Skeletal muscle satellite cell (primary cell): ENCODE results near the gene IL32.
"Not testable (repeated sequence)": the region's sequence is repeated elsewhere in the genome, so short reads cannot be mapped to it uniquely, and the experiment has no call there.

Source experiments
- H3K27me3 ChIP-seq: 2 replicates; pipeline ENCODE4 v1.7.0; 2013; ENCODE audit warnings: low read length; ENCODE audit not compliant: control insufficient read depth, insufficient read depth
- H3K36me3 ChIP-seq: 2 replicates; pipeline ENCODE4 v1.7.0; 2013; ENCODE audit warnings: mild to moderate bottlenecking, control low read depth, low read length; ENCODE audit not compliant: insufficient read depth
- H3K4me1 ChIP-seq: 2 replicates; pipeline ENCODE4 v1.7.0; 2013; ENCODE audit warnings: low read length; ENCODE audit not compliant: control insufficient read depth, insufficient read depth
- H3K4me2 ChIP-seq: 2 replicates; pipeline ENCODE4 v1.7.0; 2013; ENCODE audit warnings: mild to moderate bottlenecking, low read length
- H3K4me3 ChIP-seq: 2 replicates; pipeline ENCODE4 v1.7.0; 2013; ENCODE audit warnings: low read length
- H3K9ac ChIP-seq: 2 replicates; pipeline ENCODE4 v1.7.0; 2013; ENCODE audit warnings: mild to moderate bottlenecking, low read depth, low read length, moderate library complexity
- H3K9me3 ChIP-seq: replicated peaks from 2 replicates; pipeline ENCODE4 v1.7.0; 2013; ENCODE audit warnings: mild to moderate bottlenecking, control low read depth, low read length

The IL32 gene

DNA sequence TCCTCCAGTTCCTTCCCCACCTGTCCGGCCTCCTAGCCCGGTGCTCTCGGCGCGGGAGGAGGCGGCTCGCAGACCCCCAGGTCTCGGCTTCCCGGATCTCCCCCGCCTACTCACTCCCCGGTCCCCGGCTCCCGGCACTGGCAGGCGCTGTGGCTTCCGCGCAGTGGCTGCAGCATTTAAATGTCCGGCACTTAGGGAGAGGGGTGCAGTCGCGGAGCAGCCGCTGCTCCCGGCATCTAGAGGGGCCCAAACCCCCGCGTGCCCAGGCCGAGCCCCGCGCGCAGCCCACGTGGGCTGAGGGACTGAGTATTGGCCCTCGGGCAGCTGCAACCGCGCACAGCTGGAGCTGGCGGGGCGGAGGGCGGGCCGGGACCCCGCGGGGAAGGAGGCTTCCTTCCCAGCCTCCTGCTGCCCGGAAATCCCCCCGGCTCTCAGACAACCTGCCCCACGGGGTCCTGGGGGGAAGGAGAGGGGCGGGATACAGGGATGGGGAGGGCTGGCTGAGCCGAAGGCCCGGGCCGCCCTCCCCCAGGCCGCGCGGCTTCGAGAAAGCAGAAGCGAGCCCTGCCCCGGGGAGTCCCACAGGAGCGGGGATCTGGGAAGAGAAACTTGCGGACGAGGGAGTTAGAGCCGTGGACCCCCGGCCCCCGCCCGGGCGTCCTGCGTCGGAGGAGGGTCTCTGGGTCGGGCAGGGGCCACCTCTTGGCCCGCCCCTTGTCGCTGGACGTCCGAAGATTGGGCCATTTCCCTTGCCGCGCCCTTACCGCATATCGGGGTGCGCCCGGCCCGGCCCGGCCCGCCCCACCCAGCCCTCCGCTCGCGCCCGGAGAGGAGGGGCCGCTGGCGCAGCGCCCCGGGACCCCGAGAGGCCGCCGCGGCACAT lies 19.4 kb upstream of the IL32 start, which contains the start of gene MMP25:
Gene MMP25, plus strand, starts transcription at position 804 of the 883 bp plus-strand sequence. CDS start 357 bp downstream, outside the sequence.
- Histone ChIP-seq H3K27me3 (peaks cover 64% of the 10 kb centered on the region), H3K4me2 (peak within 1 kb of the TSS; percentile 88), H3K36me3 (no peaks in the 10 kb centered on the region), H3K9ac (peak within 1 kb of the TSS; percentile 38), H3K9me3 (no peaks in the 10 kb centered on the region), H3K4me3 (peak within 1 kb of the TSS; percentile 66), H3K4me1 (peaks cover 13% of the 10 kb centered on the region)

DNA sequence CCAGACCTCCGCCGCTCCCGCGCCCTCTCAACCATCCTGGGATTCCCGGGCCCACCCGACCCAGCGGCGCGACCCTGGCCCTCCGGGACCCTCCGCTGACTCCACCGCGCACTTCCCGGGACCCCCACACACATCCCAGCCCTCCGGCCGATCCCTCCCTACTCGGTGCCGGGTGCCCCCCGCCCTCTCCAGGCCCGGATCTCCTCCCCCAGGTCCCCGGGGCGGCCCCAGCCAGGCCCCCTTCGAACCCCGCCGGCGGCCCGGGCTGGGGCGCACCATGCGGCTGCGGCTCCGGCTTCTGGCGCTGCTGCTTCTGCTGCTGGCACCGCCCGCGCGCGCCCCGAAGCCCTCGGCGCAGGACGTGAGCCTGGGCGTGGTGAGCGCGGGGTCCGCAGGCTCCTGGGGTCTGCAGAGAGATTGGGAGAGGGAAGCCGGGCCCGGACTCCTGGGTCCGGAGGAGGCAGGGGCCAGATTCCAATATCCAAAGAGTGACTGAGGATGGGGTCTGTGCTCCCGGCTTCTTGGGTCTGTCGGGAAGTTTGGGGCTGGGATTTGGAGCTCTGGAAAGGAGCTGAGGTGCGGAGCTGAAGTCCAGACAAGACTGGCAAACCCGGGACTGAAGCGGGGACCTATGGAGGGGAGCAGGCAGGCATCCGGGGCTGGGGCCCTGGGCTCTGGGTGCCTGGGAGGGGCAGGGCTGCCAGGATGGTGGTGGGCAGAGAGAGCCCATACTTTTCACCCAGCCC lies 18.6 kb upstream of the IL32 start:
- Histone ChIP-seq H3K4me3 (no peak overlapping the region), H3K9ac (no peak overlapping the region), H3K27me3 (peaks cover 69% of the 10 kb centered on the region)

DNA sequence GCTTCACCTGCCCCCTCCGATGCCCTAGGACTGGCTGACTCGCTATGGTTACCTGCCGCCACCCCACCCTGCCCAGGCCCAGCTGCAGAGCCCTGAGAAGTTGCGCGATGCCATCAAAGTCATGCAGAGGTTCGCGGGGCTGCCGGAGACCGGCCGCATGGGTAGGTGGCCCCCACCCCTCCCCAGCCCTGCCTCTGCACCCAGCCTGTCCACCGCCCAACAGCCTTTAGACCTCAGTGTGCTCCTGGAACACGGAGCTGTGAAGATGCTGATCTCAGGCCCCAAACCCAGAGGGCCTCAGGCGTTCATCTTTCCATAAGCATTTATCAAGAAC lies 18.1 kb upstream of the IL32 start:
- Histone ChIP-seq H3K4me1 (peaks cover 13% of the 10 kb centered on the region), H3K36me3 (no peaks in the 10 kb centered on the region), H3K4me3 (no peak overlapping the region), H3K9ac (no peak overlapping the region), H3K27me3 (peaks cover 69% of the 10 kb centered on the region), H3K4me2 (no peak overlapping the region), H3K9me3 (no peaks in the 10 kb centered on the region)

More for the DNA sequence above, 18.6 kb upstream of the IL32 start:
- peaks cover 13% of the 10 kb centered on the region for H3K4me1 ChIP-seq
- H3K4me2 ChIP-seq: peak overlapping the region; percentile 88
- H3K9me3 ChIP-seq: no peaks in the 10 kb centered on the region
- no peaks in the 10 kb centered on the region for H3K36me3 ChIP-seq

DNA sequence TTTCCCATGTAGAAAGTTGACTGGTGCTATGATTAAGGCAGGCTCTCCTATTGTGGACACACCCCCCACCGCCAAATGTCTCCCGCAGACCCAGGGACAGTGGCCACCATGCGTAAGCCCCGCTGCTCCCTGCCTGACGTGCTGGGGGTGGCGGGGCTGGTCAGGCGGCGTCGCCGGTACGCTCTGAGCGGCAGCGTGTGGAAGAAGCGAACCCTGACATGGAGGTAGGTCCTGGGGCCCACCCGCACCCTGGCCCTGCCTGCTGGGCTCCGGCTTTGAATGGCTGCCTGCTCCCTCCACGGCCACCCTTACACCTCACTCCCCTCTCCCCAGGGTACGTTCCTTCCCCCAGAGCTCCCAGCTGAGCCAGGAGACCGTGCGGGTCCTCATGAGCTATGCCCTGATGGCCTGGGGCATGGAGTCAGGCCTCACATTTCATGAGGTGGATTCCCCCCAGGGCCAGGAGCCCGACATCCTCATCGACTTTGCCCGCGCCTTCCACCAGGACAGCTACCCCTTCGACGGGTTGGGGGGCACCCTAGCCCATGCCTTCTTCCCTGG lies 15.4 kb upstream of the IL32 start:
- Histone ChIP-seq H3K9ac (no peak overlapping the region), H3K4me1 (peaks cover 13% of the 10 kb centered on the region), H3K4me3 (no peak overlapping the region)

DNA sequence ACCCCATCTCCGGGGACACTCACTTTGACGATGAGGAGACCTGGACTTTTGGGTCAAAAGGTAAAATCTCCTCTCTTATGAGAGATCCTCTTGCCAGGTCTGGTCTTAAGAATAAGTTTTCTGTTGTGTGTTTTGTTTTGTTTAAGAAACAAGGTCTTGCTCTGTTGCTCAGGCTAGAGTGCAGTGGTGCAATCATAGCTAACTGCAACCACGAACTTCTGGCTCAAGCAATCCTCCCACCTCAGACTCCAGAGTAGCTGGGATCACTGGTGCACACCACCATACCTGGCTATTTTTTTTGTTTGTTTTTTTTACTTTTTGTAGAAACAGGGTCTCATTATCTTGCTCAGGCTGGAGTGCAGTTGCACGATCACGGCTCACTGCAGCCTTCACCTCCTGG lies 15.0 kb upstream of the IL32 start:
- H3K9me3 ChIP-seq: no peaks in the 10 kb centered on the region
- no peak overlapping the region for H3K9ac ChIP-seq
- H3K4me1 ChIP-seq: peaks cover 10% of the 10 kb centered on the region
- H3K4me3 ChIP-seq: no peak overlapping the region
- H3K36me3 ChIP-seq: no peaks in the 10 kb centered on the region
- no peak overlapping the region for H3K4me2 ChIP-seq
- H3K27me3 ChIP-seq: peaks cover 53% of the 10 kb centered on the region

More for the DNA sequence above, 15.4 kb upstream of the IL32 start:
- Histone ChIP-seq H3K4me2 (no peak overlapping the region), H3K36me3 (no peaks in the 10 kb centered on the region), H3K27me3 (peaks cover 57% of the 10 kb centered on the region), H3K9me3 (no peaks in the 10 kb centered on the region)

DNA sequence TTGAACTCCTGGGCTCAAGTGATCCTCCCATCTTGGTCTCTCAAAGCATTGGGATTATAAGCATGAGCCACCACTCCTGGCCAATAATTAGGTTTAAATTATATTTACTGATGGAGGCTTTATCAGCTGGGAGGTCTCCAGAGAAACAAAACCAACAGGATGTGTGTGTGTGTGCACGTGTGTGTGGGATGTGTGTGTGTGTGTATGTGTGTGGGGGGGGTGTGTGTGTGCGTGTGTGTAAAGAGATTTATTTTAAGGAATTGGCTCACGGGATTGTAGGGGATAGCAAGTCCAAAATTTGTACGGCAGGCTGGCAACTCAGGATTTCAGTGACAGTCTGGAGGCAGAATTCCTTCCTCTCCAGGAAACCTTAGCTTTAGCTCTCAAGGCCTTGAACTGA lies 14.4 kb upstream of the IL32 start:
- no peaks in the 10 kb centered on the region for H3K36me3 ChIP-seq
- H3K9me3 ChIP-seq: no peaks in the 10 kb centered on the region
- no peak overlapping the region for H3K9ac ChIP-seq
- H3K4me2 ChIP-seq: no peak overlapping the region
- H3K4me3 ChIP-seq: no peak overlapping the region
- H3K27me3 ChIP-seq: peaks cover 49% of the 10 kb centered on the region
- peaks cover 5% of the 10 kb centered on the region for H3K4me1 ChIP-seq

DNA sequence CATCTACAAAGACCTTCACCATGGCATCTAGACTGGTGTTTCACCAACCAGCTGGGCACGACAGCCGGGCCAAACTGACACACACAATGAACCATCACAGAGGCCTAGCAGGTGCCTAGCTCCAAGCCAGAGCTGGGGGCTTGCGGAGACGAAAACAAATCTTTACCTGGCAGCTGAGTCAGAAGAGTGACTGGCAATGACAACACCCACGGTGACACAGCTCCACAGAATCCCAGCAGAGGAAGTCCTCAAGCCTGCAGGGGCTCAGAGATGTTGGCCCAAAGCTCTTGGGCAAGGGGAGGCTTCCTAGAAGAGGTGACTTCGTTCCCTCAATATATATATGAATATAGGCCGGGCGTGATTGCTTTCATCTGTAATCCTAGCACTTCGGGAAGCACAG lies 13.9 kb upstream of the IL32 start:
- Histone ChIP-seq H3K36me3 (no peaks in the 10 kb centered on the region), H3K4me2 (no peak overlapping the region), H3K4me1 (peaks cover 2% of the 10 kb centered on the region), H3K9ac (no peak overlapping the region), H3K9me3 (no peaks in the 10 kb centered on the region), H3K4me3 (no peak overlapping the region), H3K27me3 (peaks cover 45% of the 10 kb centered on the region)

DNA sequence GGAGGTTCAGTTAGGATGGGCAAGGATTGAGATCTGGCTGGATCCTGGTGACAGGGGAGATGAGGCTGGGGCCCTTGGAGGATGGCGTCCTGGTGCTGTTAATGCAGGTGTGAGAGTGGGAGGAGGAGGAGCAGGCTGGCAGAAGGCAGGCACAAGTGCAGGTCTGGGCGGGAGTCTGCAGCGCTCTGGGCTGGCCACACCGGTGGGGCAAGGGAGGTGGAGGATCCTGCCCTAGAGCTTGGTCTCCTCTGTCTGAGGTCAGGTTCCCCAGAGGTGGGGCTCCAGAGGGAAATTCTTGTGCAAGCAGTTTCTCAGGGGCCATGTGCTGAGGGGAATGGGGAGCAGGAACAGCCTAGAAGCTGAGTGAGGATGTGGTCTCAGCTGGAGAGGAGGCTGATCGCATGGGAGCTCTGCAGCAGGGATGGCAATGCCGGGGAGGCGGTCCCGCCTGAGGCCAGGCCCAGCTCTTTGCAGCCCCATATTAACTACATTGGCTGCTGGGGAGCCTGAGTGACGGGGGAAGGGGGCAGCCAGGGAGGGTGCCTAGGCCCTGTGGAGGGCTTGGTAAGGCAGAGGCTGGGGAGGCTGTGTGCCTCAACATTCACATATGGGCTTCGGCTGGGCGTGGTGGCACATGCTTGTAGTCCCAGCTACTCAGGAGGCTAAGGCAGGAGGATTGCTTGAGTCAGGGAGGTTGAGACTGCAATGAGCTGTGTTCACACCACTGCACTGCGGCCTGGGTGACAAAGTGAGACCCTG lies 12.7 kb upstream of the IL32 start:
- H3K4me1 ChIP-seq, H3K36me3 ChIP-seq, H3K9me3 ChIP-seq, H3K4me2 ChIP-seq, H3K9ac ChIP-seq, H3K4me3 ChIP-seq: not testable (repeated sequence)
- peaks cover 33% of the 10 kb centered on the region for H3K27me3 ChIP-seq

DNA sequence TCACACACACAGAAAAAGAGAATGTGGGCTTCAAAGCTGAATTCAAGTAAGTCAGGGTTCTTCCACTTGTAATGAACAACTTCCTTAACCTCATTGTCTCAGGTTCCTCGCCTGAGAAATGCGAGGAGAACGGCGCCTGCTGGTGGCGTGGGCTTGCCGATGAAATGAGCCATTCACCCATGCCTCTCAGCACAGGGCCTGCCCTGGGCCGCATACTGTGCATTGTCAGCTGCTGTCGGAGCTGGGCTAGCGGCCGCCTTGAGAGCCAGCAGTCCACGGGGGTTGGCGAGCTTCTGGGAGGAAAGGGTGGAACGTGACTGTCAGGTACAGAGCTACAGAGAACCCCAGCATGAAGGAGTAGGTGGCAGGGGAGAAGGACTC lies 12.1 kb upstream of the IL32 start:
- H3K4me3 ChIP-seq, H3K4me2 ChIP-seq, H3K9me3 ChIP-seq, H3K9ac ChIP-seq, H3K4me1 ChIP-seq, H3K36me3 ChIP-seq: not testable (repeated sequence)
- peaks cover 27% of the 10 kb centered on the region for H3K27me3 ChIP-seq

DNA sequence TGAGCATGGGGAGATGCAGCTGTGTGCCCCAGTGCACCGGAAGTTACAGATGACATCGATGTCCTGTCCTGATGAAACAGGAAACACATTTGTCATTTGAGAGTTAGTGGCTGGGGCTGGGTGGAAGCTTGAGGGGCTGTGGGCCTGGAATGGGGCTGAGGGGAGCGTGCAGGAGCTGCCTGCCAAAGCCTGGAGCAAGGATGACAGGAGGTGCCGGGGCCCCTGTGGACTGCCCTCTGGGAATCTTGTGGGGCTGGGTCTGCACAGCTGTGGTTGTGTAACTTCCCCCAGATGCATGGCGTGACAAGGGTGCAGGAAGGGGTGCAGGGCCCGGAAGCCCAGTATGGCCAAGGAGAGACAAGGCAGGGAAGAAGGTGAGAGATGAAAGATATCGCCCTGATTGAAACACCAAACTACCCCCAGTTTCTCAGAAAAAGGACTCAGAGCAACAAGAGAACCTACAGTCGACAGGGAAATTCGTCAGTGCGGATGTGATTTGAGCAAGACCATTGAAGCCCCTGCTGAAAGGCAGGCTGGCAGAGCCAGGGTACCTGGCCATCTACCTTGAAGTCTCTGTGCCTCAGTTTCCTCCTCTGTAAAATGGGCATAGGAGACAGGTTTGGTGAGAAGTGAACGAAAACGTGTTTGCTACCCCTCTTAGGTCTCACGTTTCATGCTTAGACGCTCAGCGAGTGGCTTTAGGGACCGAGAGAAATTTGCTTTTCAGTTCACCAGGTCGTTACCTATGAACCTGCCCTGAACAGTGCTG lies 10.3 kb upstream of the IL32 start:
- Histone ChIP-seq H3K4me2 (no peak overlapping the region), H3K36me3 (no peaks in the 10 kb centered on the region), H3K4me3 (no peak overlapping the region), H3K9ac (no peak overlapping the region), H3K4me1 (peaks cover 13% of the 10 kb centered on the region), H3K27me3 (peaks cover 10% of the 10 kb centered on the region), H3K9me3 (no peaks in the 10 kb centered on the region)
